Lower leg skin (tissue), 3 donors: ENCODE measurements around the gene CALHM5.

Source experiments
- POLR2A ChIP-seq, 2 donors: fragments of 450-650 bp; IDR thresholded peaks; one replicate each; pipeline ENCODE4 v1.6.1; 2016 to 2017; ENCODE audit warnings: antibody characterized with exemption in 2 of 2, mild to moderate bottlenecking in 1 of 2, moderate library complexity in 1 of 2
- TF ChIP-seq, protein P1 (sequence below), 3 donors: fragments of 450-650 bp; IDR thresholded peaks; one replicate each; pipeline ENCODE4 v1.5.1; 2016; ENCODE audit warnings: antibody characterized with exemption in 3 of 3, mild to moderate bottlenecking in 3 of 3, moderate library complexity in 2 of 3

DNA sequence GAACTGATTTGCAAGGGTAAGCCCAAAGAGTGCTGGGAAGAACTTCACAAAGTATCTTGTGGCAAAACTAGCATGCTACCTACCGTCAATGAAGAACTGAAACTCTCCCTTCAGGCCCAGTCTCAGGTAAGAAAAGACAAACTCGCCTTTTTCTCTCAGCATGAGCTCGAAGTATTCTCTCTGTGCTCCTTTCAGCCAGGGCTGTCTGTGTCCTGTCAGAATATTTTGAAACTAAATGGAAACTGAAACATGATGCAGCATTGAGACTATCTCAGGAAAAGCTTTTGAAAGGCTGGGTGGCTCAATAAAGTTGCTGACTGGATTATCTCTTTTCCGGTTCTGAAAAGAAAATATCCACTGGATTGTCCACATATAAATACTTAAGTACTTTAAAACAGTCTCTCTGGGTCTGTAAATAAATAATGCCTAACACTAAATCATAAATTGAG lies 696 bp downstream of the CALHM5 start:
- TF ChIP-seq, protein P1, sequence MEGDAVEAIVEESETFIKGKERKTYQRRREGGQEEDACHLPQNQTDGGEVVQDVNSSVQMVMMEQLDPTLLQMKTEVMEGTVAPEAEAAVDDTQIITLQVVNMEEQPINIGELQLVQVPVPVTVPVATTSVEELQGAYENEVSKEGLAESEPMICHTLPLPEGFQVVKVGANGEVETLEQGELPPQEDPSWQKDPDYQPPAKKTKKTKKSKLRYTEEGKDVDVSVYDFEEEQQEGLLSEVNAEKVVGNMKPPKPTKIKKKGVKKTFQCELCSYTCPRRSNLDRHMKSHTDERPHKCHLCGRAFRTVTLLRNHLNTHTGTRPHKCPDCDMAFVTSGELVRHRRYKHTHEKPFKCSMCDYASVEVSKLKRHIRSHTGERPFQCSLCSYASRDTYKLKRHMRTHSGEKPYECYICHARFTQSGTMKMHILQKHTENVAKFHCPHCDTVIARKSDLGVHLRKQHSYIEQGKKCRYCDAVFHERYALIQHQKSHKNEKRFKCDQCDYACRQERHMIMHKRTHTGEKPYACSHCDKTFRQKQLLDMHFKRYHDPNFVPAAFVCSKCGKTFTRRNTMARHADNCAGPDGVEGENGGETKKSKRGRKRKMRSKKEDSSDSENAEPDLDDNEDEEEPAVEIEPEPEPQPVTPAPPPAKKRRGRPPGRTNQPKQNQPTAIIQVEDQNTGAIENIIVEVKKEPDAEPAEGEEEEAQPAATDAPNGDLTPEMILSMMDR (IDR thresholded peaks at IDR 0.05), result no peak
- TF ChIP-seq POLR2A (IDR thresholded peaks at IDR 0.05), result no peak
